H1 (cell line): Measurements from ENCODE around the gene MYMX. TPM values are rescaled to one million over a fixed set of nuclear protein-coding genes. Genes with fewer than 3 reads are reported as not detected.

Source experiments
- CTCF ChIA-PET: fragments of 300-600 bp; sonication (Branson Sonifier 250); formaldehyde crosslinking; loops from one replicate; lab custom pipeline; 2021; ENCODE audit not compliant: partially characterized antibody; lab: Charles Lee
- POLR2A ChIA-PET: fragments of 300-600 bp; sonication (Branson Sonifier 250); formaldehyde crosslinking; loops from one replicate; lab custom pipeline; 2021; ENCODE audit warnings: inconsistent platforms; ENCODE audit not compliant: partially characterized antibody; lab: Charles Lee
- DNase-seq, 2 experiments: peaks; one replicate each; pipeline versions ENCODE4 v3.0.0 to v3.0.0-alpha.2; 2010 to 2022; ENCODE audit warnings: low spot score in 2 of 2, low read depth in 1 of 2, mixed read lengths in 1 of 2
- FAIRE-seq: peaks from 2 replicates; lab custom pipeline; 2011; peaks lifted over from hg19 to GRCh38; lab: Jason Lieb, UNC
- H2AFZ ChIP-seq: 2 replicates; pipeline ENCODE4 v1.8.1; 2012; ENCODE audit warnings: low read length, inconsistent platforms
- H2AK5ac ChIP-seq: 2 replicates; pipeline ENCODE4 v1.6.1; 2013; ENCODE audit warnings: low read depth, low read length
- H2BK120ac ChIP-seq: replicated peaks from 2 replicates; pipeline ENCODE3; 2013; ENCODE audit warnings: low read depth, low read length, inconsistent platforms
- H2BK12ac ChIP-seq: 2 replicates; pipeline ENCODE4 v1.6.1; 2013; ENCODE audit warnings: low read depth, low read length
- H2BK15ac ChIP-seq: 2 replicates; pipeline ENCODE4 v1.6.1; 2013; ENCODE audit warnings: low read length
- H2BK20ac ChIP-seq: 2 replicates; pipeline ENCODE4 v1.6.1; 2013; ENCODE audit warnings: low read length
- H2BK5ac ChIP-seq: 2 replicates; pipeline ENCODE4 v1.6.1; 2013; ENCODE audit warnings: low read depth, low read length
- H3K14ac ChIP-seq: 2 replicates; pipeline ENCODE4 v1.6.1; 2013; ENCODE audit warnings: inconsistent platforms; ENCODE audit not compliant: insufficient read length
- H3K18ac ChIP-seq: 2 replicates; pipeline ENCODE4 v1.6.1; 2013; ENCODE audit warnings: low read length; ENCODE audit errors: extremely low read depth
- H3K23ac ChIP-seq: 2 replicates; pipeline ENCODE4 v1.6.1; 2013; ENCODE audit warnings: inconsistent platforms; ENCODE audit not compliant: insufficient read length
- H3K23me2 ChIP-seq: 2 replicates; pipeline ENCODE4 v1.6.1; 2013; ENCODE audit warnings: low read depth, low read length
- H3K27ac ChIP-seq: 2 replicates; pipeline ENCODE4 v1.6.1; 2011; ENCODE audit warnings: low read depth, low read length, inconsistent platforms
- H3K27me3 ChIP-seq, 4 experiments: replicated peaks in 1 of 4; 1 replicate in 1 of 4; 2 replicates in 3 of 4; pipeline versions ENCODE4 v1.6.1 to v1.8.1; 2011 to 2013; ENCODE audit warnings: low read length in 3 of 4, mild to moderate bottlenecking in 3 of 4, inconsistent platforms in 2 of 4, mixed read lengths in 2 of 4, moderate library complexity in 1 of 4; ENCODE audit not compliant: control insufficient read depth in 3 of 4, insufficient read depth in 3 of 4; ENCODE audit errors: extremely low read depth in 1 of 4
- H3K36me3 ChIP-seq, 4 experiments: 2 replicates each; pipeline versions ENCODE4 v1.6.1 to v1.8.1; 2011 to 2013; ENCODE audit warnings: mild to moderate bottlenecking in 4 of 4, low read length in 3 of 4, moderate library complexity in 2 of 4, control low read depth in 1 of 4, inconsistent platforms in 1 of 4; ENCODE audit not compliant: insufficient read depth in 4 of 4, control insufficient read depth in 2 of 4
- H3K4ac ChIP-seq: replicated peaks from 2 replicates; pipeline ENCODE3; 2013; ENCODE audit warnings: low read length, low read depth, mixed read lengths, inconsistent platforms; ENCODE audit not compliant: insufficient read length
- H3K4me1 ChIP-seq, 4 experiments: replicated peaks in 1 of 4; 1 replicate in 1 of 4; 2 replicates in 3 of 4; pipeline versions ENCODE4 v1.6.1 to v1.8.1; 2011 to 2013; ENCODE audit warnings: low read length in 3 of 4, inconsistent platforms in 2 of 4, mixed read lengths in 1 of 4; ENCODE audit not compliant: insufficient read depth in 4 of 4, control insufficient read depth in 3 of 4
- H3K4me2 ChIP-seq, 2 experiments: 2 replicates each; pipeline versions ENCODE4 v1.6.1 to v1.8.1; 2011 to 2013; ENCODE audit warnings: low read depth in 2 of 2, low read length in 2 of 2, control low read depth in 1 of 2, inconsistent platforms in 1 of 2, mild to moderate bottlenecking in 1 of 2; ENCODE audit not compliant: insufficient read depth in 1 of 2
- H3K4me3 ChIP-seq, 4 experiments: fragments of 200-600, 300-600 bp in 1 of 4; sonication (generic), shearing (Covaris generic), sonication (Bioruptor Twin) in 1 of 4; 2 replicates each; pipeline versions ENCODE4 v1.5.1 to v1.8.1; 2011 to 2016; ENCODE audit warnings: low read length in 4 of 4, low read depth in 3 of 4, control low read depth in 2 of 4, inconsistent platforms in 2 of 4, mild to moderate bottlenecking in 2 of 4, mixed read lengths in 1 of 4, moderate library complexity in 1 of 4; ENCODE audit not compliant: insufficient read depth in 2 of 4; ENCODE audit errors: extremely low read depth in 1 of 4
- H3K56ac ChIP-seq: replicated peaks from 2 replicates; pipeline ENCODE3; 2013; ENCODE audit warnings: low read depth, mild to moderate bottlenecking, mixed read lengths, low read length, inconsistent platforms; ENCODE audit not compliant: insufficient read length
- H3K79me1 ChIP-seq: 2 replicates; pipeline ENCODE4 v1.6.1; 2013; ENCODE audit warnings: low read depth, low read length, control low read depth
- H3K79me2 ChIP-seq, 2 experiments: 2 replicates each; pipeline versions ENCODE4 v1.6.1 to v1.8.1; 2012 to 2013; ENCODE audit warnings: low read length in 2 of 2, mild to moderate bottlenecking in 2 of 2, inconsistent platforms in 1 of 2; ENCODE audit not compliant: insufficient read depth in 2 of 2, control insufficient read depth in 1 of 2
- H3K9ac ChIP-seq, 4 experiments: replicated peaks in 1 of 4; 1 replicate in 1 of 4; 2 replicates in 3 of 4; pipeline versions ENCODE4 v1.6.1 to v1.8.1; 2011 to 2013; ENCODE audit warnings: low read depth in 3 of 4, low read length in 3 of 4, control low read depth in 2 of 4, mild to moderate bottlenecking in 2 of 4, moderate library complexity in 2 of 4, inconsistent platforms in 1 of 4; ENCODE audit errors: extremely low read depth in 1 of 4
- H3K9me3 ChIP-seq, 2 experiments: 2 replicates each; pipeline versions ENCODE4 v1.6.1 to v1.8.1; 2012 to 2013; ENCODE audit warnings: mild to moderate bottlenecking in 2 of 2, moderate library complexity in 2 of 2, control low read depth in 1 of 2, inconsistent platforms in 1 of 2, low read depth in 1 of 2, low read length in 1 of 2, mixed read lengths in 1 of 2; ENCODE audit not compliant: insufficient read depth in 2 of 2
- H4K20me1 ChIP-seq, 2 experiments: replicated peaks in 1 of 2; 2 replicates each; pipeline versions ENCODE3 to v1.8.1; 2011 to 2013; ENCODE audit warnings: inconsistent platforms in 2 of 2, low read length in 2 of 2, mild to moderate bottlenecking in 1 of 2; ENCODE audit not compliant: insufficient read depth in 2 of 2, control insufficient read depth in 1 of 2
- H4K5ac ChIP-seq: 2 replicates; pipeline ENCODE4 v1.6.1; 2013; ENCODE audit warnings: low read length, low read depth, mixed read lengths, inconsistent platforms; ENCODE audit not compliant: insufficient read length
- H4K8ac ChIP-seq: 2 replicates; pipeline ENCODE4 v1.8.0; 2013; ENCODE audit warnings: mild to moderate bottlenecking, moderate library complexity, low read length, inconsistent platforms; ENCODE audit not compliant: insufficient read depth; ENCODE audit errors: extremely low read depth
- H4K91ac ChIP-seq: replicated peaks from 2 replicates; pipeline ENCODE3; 2013; ENCODE audit warnings: low read length, mixed read lengths, inconsistent platforms; ENCODE audit not compliant: insufficient read length
- CTCF ChIP-seq, 3 experiments: IDR thresholded peaks; 1 replicate in 2 of 3; 2 replicates in 1 of 3; pipeline versions ENCODE4 v1.5.1 to v1.6.1; 2011; ENCODE audit warnings: low read length in 3 of 3, mild to moderate bottlenecking in 3 of 3, inconsistent platforms in 2 of 3, low read depth in 1 of 3, moderate library complexity in 1 of 3; ENCODE audit not compliant: insufficient read depth in 1 of 3; ENCODE audit errors: control extremely low read depth in 1 of 3
- E2F6 ChIP-seq: IDR thresholded peaks from 2 replicates; pipeline ENCODE4 v1.6.1; 2012; ENCODE audit warnings: inconsistent platforms
- GABPA ChIP-seq: IDR thresholded peaks from 2 replicates; pipeline ENCODE4 v1.6.1; 2011; ENCODE audit warnings: mild to moderate bottlenecking, low read length, moderate library complexity, borderline replicate concordance; ENCODE audit not compliant: insufficient read depth
- MAFK ChIP-seq: IDR thresholded peaks from 2 replicates; pipeline ENCODE4 v1.6.1; 2012; ENCODE audit warnings: low read depth, mild to moderate bottlenecking, improper control_type of control experiment, low read length
- SRF ChIP-seq: IDR thresholded peaks from 2 replicates; pipeline ENCODE4 v1.6.1; 2011; ENCODE audit warnings: mild to moderate bottlenecking, low read depth, low read length, moderate library complexity
- TEAD4 ChIP-seq: IDR thresholded peaks from 2 replicates; pipeline ENCODE4 v1.6.1; 2012; ENCODE audit warnings: low read depth, low read length, inconsistent platforms, mixed read lengths
- USF2 ChIP-seq: IDR thresholded peaks from 2 replicates; pipeline ENCODE4 v1.6.1; 2011; ENCODE audit warnings: low read length, improper control_type of control experiment
- WGBS, 2 experiments: shearing (Covaris generic) in 1 of 2; methylation state at CpG; one replicate each; pipeline versions ENCODE4 v1.1.6 to v1.1.7; 2013 to 2015; ENCODE audit warnings: low lambda C conversion rate in 2 of 2, mixed read lengths in 2 of 2, inconsistent platforms in 1 of 2, low coverage in 1 of 2, missing lambda C conversion rate in 1 of 2; ENCODE audit not compliant: insufficient replicate concordance in 2 of 2, insufficient coverage in 1 of 2, insufficient read length in 1 of 2; ENCODE audit errors: extremely low coverage in 1 of 2, missing lambda C conversion rate in 1 of 2; 5-methylcytosine and 5-hydroxymethylcytosine counted together
- polyA plus RNA-seq, 7 experiments: library from polyadenylated mRNA; depleted of rRNA in 3 of 7; stranded (reverse) in 5 of 7; unstranded in 2 of 7; fragments of >200 nt in 5 of 7; fragments of 200-250 nt in 2 of 7; gene quantifications; 1 replicate in 5 of 7; 2 replicates in 1 of 7; 4 replicates in 1 of 7; pipeline versions ENCODE4 v1.2.1 to v1.2.3, GENCODE V29; 2011 to 2013; ENCODE audit warnings: missing spikeins in 2 of 7, mixed read lengths in 2 of 7
- total RNA-seq: library from RNA; stranded (reverse); fragmentation: NEBNext Ultra II Directional; extraction: Animal tissue kit (Norgen Biotek cat#: 25700); gene quantifications from 2 replicates; pipeline ENCODE4 v1.2.1, GENCODE V29; 2021

MYMX gene
- total and polyA plus RNA-seq, 2 of the 8 experiments (the other 6 are each of a cell fraction or from before 2014, with no cell fraction given), result 4.7 to 6.9 TPM

GRCh38 chr6:44185953-44186634 is 30.6 kb upstream of the MYMX start:
- DNase-seq (no peak), FAIRE-seq (no peak)
- ChIA-PET CTCF (interaction anchor here (0.6 to 7.6 kb wide), 17 partner anchors 14 to 533 kb away, joined by 3 to 41 read pairs (median 4); partner anchors contain the start of gene MYMX), POLR2A (interaction anchor here (1.0 to 3.6 kb wide), 9 partner anchors 14 to 70 kb away, joined by 3 to 25 read pairs (median 7); partner anchors contain the start of genes HSP90AB1 and MYMX)
- Histone ChIP-seq H3K4me2 (no peak overlapping the region), H3K9me3 (no peaks in the 10 kb centered on the region), H3K9ac (no peak overlapping the region), H3K56ac (no peak overlapping the region), H2BK12ac (peak overlapping the region; percentile 94), H2BK15ac (peak overlapping the region; percentile 90), H2AK5ac (no peak overlapping the region), H2BK5ac (peak overlapping the region; percentile 55; the same call in 1 of the 2 replicates), H3K14ac (no peak overlapping the region), H2BK120ac (no peak overlapping the region), H3K79me2 (no peaks in the 10 kb centered on the region), H3K4me1 (peaks cover 2 to 10% (median 5%) of the 10 kb centered on the region in 4 experiments; a peak in 6 of 7 replicates), H4K5ac (no peak overlapping the region), H2AFZ (peak overlapping the region; percentile 83; the same call in 1 of the 2 replicates), H3K27me3 (no peaks in the 10 kb centered on the region), H4K91ac (peak overlapping the region; percentile 69), H3K36me3 (no peaks in the 10 kb centered on the region), H3K27ac (no peak overlapping the region), H2BK20ac (peak overlapping the region; percentile 55), H3K23me2 (peaks cover 10% of the 10 kb centered on the region; the same call in 1 of the 2 replicates), H3K23ac (no peak overlapping the region), H3K79me1 (no peaks in the 10 kb centered on the region), H3K4me3 (no peak overlapping the region), H4K8ac (no peak overlapping the region), H3K18ac (peak overlapping the region; percentile 42), H3K4ac (peak overlapping the region; percentile 19), H4K20me1 (no peaks in the 10 kb centered on the region)
- 73% methylated on average over 9 of the region's 9 CpGs; no CpG with 5 or more reads in 1 of the 2 experiments for WGBS, 2 experiments
- no peak for TF ChIP-seq GABPA
- no peak for TF ChIP-seq MAFK
- no peak for TF ChIP-seq TEAD4
- no peak for TF ChIP-seq SRF
- TF ChIP-seq CTCF (IDR thresholded peaks at IDR 0.05; ENCODE audit: control extremely low read depth in 1 of 3, insufficient read depth in 1 of 3, low read depth in 1 of 3, low read length in 3 of 3), result no peak
- no peak for TF ChIP-seq E2F6
- no peak for TF ChIP-seq USF2
